Neural crest cell (in vitro differentiated cells): Measurements from ENCODE around the gene ADD3. TPM values are rescaled to one million over a fixed set of nuclear protein-coding genes. Genes with fewer than 3 reads are reported as not detected.

ENCODE experiments used
- DNase-seq: peaks from one replicate; pipeline ENCODE4 v3.0.0; 2021; ENCODE audit warnings: low read depth, mixed read lengths, low spot score
- H3K27ac Mint-ChIP-seq: one replicate; pipeline ENCODE4 v1.8.0; 2021; ENCODE audit warnings: mild to moderate bottlenecking, mixed read lengths; ENCODE audit not compliant: unreplicated experiment
- H3K27me3 Mint-ChIP-seq: 2 replicates; pipeline ENCODE4 v1.8.0; 2021; ENCODE audit warnings: low read depth, mild to moderate bottlenecking, mixed read lengths
- H3K36me3 Mint-ChIP-seq: 2 replicates; pipeline ENCODE4 v1.8.0; 2021; ENCODE audit warnings: low read depth, mild to moderate bottlenecking, mixed read lengths
- H3K4me1 Mint-ChIP-seq: 2 replicates; pipeline ENCODE4 v1.8.0; 2021; ENCODE audit warnings: mixed read lengths
- H3K4me3 Mint-ChIP-seq: one replicate; pipeline ENCODE4 v1.8.0; 2021; ENCODE audit warnings: mild to moderate bottlenecking, mixed read lengths
- H3K9me3 Mint-ChIP-seq: 2 replicates; pipeline ENCODE4 v1.8.0; 2021; ENCODE audit warnings: mixed read lengths
- CTCF ChIP-seq: fragments of 200-600 bp; sonication (generic); conservative IDR thresholded peaks from 2 replicates; pipeline ENCODE4 v1.5.0; 2021; ENCODE audit warnings: antibody characterized with exemption, mild to moderate bottlenecking
- total RNA-seq: library from RNA; stranded (reverse); gene quantifications from 2 replicates; pipeline ENCODE4 v1.2.1, GENCODE V29; 2021

Gene ADD3
- total RNA-seq, 1 donor from 2014 or later: 50.2 TPM

GRCh38 chr10:109994711-109995577 lies 12.8 kb upstream of the ADD3 start:
- Mint-ChIP-seq H3K4me3 (no peak overlapping the region), H3K4me1 (peaks cover 13% of the 10 kb centered on the region), H3K27ac (no peak overlapping the region), H3K27me3 (no peaks in the 10 kb centered on the region), H3K9me3 (peaks cover 3% of the 10 kb centered on the region), H3K36me3 (no peaks in the 10 kb centered on the region)
- DNase-seq: no peak
- TF ChIP-seq CTCF: no peak

DNA sequence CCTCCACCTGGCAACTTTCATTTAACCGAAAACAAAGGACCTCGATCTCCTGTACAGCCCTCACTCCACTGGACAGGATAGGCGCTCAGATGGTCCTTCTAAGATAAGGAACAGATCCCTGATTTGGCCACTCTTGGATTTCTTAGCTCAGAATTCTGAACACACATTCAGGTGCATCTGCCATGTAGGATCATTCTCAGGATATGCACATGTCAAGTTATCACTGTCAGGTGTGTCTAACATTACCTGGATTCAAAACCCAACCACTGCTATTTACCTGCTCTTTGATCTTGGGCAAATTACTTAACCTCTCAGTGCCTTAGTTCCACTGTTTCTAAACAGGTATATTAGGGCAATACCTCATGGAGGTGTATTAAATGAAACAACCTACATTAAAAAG lies 12.2 kb upstream of the ADD3 start:
- H3K4me1 Mint-ChIP-seq: peaks cover 13% of the 10 kb centered on the region
- DNase-seq: no peak
- no peak overlapping the region for H3K27ac Mint-ChIP-seq
- no peak for TF ChIP-seq CTCF
- H3K9me3 Mint-ChIP-seq: peaks cover 3% of the 10 kb centered on the region
- no peaks in the 10 kb centered on the region for H3K36me3 Mint-ChIP-seq
- H3K4me3 Mint-ChIP-seq: no peak overlapping the region
- H3K27me3 Mint-ChIP-seq: no peaks in the 10 kb centered on the region

DNA sequence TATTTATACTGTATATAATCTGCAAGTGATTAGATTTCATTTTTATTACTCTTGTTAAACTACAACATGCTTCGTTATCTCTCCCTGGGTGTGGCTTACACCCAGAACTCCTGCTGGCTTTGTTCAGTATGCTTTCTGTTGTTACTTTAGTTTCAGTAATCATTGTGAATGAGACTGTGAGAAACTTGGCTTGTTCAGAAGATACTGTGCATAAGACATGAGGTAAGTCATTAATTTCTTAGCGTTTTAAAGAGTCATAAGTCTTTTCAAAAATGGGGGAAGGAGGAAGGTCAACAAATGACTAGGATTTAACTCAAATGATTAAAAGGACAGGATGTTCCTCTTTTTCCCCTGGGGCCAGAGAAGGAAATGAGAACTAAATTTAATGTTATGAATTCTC lies 11.6 kb upstream of the ADD3 start:
- no peak for TF ChIP-seq CTCF
- Mint-ChIP-seq H3K4me3 (no peak overlapping the region), H3K4me1 (peaks cover 13% of the 10 kb centered on the region), H3K36me3 (no peaks in the 10 kb centered on the region), H3K27ac (no peak overlapping the region), H3K9me3 (peaks cover 3% of the 10 kb centered on the region), H3K27me3 (no peaks in the 10 kb centered on the region)
- DNase-seq: no peak

GRCh38 chr10:109996766-109997171 lies 11.0 kb upstream of the ADD3 start:
- Mint-ChIP-seq H3K27me3 (no peaks in the 10 kb centered on the region), H3K4me1 (peaks cover 13% of the 10 kb centered on the region), H3K36me3 (no peaks in the 10 kb centered on the region), H3K9me3 (peaks cover 3% of the 10 kb centered on the region), H3K27ac (no peak overlapping the region), H3K4me3 (no peak overlapping the region)
- no peak for DNase-seq
- TF ChIP-seq CTCF: no peak

GRCh38 chr10:109997233-109997632 lies 10.6 kb upstream of the ADD3 start:
- Mint-ChIP-seq H3K4me1 (peaks cover 13% of the 10 kb centered on the region), H3K27ac (no peak overlapping the region), H3K4me3 (no peak overlapping the region), H3K36me3 (no peaks in the 10 kb centered on the region), H3K9me3 (peaks cover 3% of the 10 kb centered on the region), H3K27me3 (no peaks in the 10 kb centered on the region)
- no peak for DNase-seq
- TF ChIP-seq CTCF: no peak
